NCI-H510A treated with DMSO at 0.1 percent for 48 hours (cell line): ENCODE measurements around the gene MMRN2.
A peak's percentile ranks its signal among the peaks of the same experiment; 100 is the strongest.
"Not testable (repeated sequence)": the region's sequence is repeated elsewhere in the genome, so short reads cannot be mapped to it uniquely, and the experiment has no call there.

Experiments
- DNase-seq: peaks from one replicate; lab custom pipeline; 2025; lab: John Stamatoyannopoulos, UW

Gene MMRN2, protein sequence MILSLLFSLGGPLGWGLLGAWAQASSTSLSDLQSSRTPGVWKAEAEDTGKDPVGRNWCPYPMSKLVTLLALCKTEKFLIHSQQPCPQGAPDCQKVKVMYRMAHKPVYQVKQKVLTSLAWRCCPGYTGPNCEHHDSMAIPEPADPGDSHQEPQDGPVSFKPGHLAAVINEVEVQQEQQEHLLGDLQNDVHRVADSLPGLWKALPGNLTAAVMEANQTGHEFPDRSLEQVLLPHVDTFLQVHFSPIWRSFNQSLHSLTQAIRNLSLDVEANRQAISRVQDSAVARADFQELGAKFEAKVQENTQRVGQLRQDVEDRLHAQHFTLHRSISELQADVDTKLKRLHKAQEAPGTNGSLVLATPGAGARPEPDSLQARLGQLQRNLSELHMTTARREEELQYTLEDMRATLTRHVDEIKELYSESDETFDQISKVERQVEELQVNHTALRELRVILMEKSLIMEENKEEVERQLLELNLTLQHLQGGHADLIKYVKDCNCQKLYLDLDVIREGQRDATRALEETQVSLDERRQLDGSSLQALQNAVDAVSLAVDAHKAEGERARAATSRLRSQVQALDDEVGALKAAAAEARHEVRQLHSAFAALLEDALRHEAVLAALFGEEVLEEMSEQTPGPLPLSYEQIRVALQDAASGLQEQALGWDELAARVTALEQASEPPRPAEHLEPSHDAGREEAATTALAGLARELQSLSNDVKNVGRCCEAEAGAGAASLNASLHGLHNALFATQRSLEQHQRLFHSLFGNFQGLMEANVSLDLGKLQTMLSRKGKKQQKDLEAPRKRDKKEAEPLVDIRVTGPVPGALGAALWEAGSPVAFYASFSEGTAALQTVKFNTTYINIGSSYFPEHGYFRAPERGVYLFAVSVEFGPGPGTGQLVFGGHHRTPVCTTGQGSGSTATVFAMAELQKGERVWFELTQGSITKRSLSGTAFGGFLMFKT

DNA sequence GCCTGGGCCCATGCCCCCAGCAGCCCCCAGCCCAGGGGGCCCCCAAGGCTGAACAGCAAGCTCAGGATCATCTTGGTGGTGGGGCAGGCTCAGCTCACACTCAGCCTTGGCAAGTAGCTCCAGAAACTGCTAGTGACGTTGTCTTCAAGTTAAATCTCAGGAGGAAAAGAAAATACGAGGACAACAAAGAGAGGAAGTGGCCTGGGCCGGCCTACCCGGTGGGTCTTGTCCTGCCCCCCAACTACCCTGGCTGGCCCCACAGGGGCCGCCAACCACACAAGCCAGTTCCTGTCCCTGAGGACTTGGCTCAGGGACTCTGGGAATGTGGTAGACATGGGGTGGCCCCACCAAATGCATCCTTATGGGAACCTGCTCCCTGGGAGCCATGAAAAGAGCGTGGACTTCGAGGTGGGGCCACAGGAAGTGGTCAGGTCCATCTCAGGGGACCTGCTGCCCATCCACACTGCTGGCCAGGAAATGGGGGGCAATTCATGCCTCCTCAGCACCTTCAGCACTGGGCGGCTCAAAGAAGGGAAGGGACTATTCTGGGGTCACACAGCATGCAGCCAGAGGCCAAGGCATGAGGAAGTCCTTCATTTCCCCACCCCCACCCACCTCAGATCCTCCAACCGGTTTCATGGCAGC lies at the start of gene MMRN2:
TSS of gene MMRN2 (minus strand) at position 145 of the 645 bp plus-strand sequence. CDS start at position 71, 74 bp downstream.
- no peak for DNase-seq

DNA sequence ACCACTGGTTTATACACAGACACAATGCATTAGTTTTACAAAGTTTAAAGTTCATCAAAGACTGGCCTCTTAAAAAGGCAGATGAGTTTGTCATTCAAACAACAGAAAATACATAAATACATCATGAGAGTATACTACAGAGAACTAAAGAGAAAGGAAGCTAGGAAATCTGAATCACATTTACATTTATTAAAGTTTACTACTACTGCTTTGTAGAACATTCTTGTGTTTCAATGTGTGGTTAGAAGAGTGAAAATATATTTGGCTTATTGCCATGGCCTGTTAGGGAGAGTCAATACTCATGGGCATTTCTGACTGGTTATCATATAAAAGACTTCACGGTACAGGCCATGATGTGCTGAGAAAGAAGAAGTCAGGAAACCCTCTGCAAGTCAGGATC lies 49.7 kb upstream of the MMRN2 start:
- DNase-seq, result not testable (repeated sequence)

DNA sequence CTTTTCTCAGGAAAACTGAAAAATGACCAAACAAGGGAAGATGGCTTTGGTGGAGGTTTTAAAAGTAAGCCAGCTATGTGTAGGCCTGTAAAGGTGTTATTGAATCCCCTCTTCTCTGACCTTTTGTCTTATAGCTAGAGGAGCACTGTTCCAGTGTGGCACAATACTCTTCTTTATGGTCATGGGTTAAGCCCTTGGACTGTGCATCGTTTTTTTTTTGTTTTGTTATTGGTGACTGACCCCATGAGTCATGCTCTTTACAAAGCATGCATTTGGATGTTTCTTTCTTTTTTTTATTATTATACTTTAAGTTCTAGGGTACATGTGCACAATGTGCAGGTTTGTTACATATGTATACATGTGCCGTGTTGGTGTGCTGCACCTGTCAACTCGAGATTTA lies 43.1 kb upstream of the MMRN2 start:
- no peak for DNase-seq

DNA sequence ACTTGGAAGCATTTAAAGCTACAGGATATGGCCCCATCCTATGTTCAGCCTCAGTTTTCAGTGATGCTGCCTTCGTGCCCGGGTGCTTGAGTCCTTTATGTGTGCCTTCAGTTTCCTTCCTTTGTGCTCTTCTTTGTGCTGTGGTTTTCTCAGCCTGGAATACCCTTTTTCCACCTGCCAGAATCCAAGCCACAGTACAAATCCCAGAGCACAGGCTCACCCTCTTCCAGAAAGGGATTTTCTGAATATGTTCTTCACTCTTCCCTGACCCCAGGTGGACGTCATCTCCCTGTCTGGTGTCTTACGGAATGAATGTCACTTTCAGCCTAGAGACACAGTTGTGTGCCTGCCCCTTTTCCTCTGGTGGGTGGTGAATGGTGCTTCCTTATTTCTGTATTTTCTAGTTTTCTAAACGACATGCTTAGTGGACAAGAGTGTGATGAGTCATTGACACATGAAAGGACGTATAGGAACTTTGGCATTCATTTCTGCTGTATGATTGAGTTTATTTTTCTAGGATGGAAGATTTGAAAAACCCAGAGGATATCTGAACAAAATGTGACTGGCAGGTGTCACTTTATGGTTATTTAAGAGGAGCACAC lies 42.5 kb upstream of the MMRN2 start:
- DNase-seq, result not testable (repeated sequence)

DNA sequence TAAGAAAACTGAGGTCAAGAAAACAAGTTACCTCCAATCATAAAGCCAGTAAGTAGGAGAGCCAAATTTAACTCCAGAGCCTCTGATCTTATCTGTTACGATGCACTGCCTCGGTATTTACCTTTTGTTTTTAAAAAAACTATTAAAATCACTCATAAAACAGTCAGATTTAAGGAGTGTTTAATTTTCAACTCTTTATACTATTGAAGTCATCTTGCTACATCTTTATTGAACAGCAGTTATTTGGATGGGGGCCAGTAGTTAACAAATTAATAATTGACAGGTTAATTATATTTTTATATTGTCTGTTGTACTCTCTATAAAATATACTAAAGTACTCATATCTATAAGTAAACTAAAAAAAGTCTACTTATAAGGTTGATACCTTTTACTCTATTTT lies 35.5 kb upstream of the MMRN2 start:
- no peak for DNase-seq

DNA sequence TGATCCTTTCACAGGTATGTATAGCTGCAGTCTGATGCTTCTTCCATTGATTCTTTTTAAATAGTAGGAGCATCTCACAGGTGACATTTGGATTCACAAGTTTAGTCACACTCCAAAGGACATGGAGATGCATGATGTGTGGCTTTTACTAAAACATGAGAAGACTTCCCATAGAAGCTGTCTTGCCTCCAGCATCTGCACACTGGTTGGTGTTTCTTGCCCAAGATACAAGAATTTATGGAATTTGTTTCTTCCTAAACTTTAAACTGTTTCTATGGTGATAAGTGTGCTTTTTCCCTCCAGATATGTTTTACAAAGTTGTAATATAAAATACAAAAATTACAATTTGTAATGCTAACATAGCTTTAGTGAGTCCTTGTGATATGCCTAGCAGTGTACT lies 35.0 kb upstream of the MMRN2 start:
- DNase-seq, result no peak

DNA sequence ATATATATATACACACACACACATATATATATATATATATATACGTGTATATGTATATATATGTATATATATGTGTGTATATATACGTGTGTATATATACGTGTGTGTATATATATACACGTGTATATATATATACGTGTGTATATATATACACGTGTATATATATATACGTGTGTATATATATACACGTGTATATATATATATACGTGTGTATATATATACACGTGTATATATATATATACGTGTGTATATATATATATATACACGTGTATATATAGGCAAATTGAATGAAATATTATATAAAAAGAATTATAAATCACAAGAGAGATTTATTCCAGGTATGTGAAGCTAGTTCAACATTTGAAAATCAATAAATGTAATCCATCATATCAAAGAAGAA lies 33.9 kb upstream of the MMRN2 start:
- DNase-seq, result not testable (repeated sequence)

DNA sequence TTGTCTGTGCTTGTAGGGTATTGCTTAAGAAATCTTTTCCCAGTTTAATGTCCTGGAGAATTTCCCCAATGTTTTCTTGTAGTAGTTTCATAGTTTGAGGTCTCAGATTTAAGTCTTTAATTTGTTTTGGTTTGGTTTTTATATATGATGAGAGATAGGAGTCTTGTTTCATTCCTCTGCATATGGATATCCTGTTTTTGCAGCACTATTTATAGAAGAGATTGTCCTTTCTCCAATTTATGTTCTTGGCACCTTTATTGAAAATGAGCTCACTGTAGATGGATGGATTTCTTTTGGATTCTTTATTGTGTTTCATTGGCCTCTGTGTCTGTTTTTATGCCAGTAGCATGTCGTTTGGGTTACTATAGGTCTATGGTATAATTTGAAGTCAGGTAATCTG lies 31.1 kb upstream of the MMRN2 start:
- DNase-seq, result no peak

DNA sequence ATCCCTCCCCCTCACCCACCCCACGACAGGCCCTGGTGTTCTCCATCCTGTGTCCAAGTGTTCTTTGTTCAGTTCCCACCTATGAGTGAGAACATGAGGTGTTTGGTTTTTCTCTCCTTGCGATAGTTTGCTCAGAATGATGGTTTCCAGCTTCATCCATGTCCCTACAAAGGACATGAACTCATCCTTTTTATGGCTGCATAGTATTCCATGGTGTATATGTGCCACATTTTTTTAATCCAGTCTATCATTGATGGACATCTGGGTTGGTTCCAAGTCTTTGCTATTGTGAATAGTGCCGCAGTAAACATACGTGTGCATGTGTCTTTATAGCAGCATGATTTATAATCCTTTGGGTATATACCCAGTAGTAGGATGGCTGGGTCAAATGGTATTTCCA lies 27.1 kb upstream of the MMRN2 start:
- DNase-seq, result not testable (repeated sequence)

DNA sequence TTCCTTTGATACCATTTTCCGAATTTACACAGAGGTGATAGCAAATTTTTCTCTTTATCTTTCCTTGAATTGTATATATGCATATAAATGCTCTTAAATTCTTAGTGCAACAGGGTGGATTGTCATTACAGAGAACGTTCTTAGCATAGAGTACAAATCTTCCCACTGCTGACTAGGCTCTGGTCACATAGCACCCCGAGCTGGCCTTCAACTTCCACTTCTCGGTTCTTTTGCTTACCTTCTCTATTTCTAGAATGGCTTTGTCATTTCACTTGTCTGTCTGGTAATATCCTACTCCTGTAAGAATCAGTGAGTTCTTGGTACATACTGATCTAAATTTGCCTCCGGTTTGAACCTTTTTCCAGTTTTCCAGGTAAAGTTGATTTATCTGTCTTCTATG lies 24.3 kb upstream of the MMRN2 start:
- no peak for DNase-seq

DNA sequence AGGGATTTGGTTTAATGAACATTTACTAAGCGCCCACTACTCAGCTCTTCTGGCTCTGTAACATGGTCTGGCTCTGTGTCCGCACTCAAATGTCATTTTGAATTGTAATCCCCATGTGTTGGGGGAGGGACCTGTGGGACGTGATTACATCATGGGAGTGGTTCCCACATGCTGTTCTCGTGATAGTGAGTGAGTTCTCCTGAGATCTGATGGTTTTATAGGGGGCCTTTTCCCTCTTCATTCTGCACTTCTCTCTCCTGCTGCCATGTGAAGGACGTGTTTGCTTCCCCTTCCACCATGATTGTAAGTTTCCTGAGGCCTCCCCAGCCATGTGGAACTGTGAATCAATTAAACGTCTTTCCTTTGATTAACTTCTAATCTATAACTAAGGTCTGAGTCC lies 23.6 kb upstream of the MMRN2 start:
- DNase-seq, result not testable (repeated sequence)

DNA sequence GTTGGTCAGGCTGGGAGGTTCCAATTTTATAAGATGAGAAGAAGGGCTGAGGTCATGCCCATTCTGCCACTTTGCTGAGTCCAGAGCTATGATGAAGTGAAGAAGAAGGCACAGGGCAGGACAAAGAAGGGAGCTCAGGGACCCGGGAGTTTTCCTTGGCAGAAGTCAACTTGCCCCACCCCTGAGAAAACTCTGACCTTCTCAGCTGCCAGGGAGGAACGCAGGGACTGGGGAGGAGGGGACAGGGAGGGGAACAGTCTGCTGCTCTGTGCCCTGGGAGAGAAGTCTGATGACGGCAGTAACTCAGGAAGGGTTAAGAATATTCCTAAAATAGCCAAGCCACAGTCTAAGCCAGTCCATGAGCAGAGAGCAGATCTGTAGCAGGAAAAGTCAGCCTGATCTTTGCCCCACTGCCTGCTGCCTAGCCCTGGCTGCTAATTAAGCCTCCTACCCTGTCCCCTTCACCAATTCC lies 22.6 kb upstream of the MMRN2 start:
- no peak for DNase-seq

DNA sequence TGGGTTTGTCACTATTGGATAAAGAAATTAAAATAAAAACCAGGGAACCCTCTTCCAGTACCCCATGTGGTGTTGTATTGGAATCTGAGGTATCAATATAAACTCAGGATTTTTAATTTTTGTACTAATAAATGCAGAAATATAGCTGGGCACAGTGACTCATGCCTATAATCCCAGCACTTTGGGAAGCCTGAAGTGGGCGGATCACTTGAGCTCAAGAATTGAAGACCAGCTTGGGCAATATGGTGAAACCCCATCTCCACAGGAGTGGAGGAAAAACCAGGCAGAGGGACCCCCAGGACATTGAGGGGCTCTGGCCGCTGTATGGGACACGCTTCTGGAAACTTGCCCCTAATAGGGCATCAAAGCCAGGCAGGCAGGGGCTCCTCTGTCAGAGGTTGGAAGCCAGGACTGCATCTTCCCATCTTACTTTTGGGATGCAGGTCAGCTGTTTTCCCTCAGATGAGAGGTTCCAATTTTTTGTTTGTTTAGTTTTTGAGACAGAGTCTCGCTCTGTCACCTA lies 21.9 kb upstream of the MMRN2 start:
- DNase-seq, result no peak

DNA sequence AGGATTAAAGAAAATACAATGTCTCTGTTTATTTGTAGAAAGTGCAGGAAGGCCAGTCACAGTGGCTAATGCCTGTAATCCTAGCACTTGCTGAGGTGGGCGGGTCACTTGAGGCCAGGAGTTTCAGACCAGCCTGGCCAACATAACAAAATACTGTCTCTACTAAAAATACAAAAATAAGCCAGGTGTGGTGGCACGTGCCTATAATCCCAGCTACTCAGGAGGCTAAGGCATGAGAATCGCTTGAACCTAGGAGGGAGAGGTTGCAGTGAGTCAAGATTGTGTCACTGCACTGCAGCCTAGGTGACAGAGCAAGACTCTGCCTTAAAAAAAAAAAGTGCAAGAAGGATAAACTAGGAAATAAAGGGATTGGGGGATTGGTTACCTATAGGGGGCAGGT lies 21.0 kb upstream of the MMRN2 start:
- DNase-seq, result not testable (repeated sequence)

DNA sequence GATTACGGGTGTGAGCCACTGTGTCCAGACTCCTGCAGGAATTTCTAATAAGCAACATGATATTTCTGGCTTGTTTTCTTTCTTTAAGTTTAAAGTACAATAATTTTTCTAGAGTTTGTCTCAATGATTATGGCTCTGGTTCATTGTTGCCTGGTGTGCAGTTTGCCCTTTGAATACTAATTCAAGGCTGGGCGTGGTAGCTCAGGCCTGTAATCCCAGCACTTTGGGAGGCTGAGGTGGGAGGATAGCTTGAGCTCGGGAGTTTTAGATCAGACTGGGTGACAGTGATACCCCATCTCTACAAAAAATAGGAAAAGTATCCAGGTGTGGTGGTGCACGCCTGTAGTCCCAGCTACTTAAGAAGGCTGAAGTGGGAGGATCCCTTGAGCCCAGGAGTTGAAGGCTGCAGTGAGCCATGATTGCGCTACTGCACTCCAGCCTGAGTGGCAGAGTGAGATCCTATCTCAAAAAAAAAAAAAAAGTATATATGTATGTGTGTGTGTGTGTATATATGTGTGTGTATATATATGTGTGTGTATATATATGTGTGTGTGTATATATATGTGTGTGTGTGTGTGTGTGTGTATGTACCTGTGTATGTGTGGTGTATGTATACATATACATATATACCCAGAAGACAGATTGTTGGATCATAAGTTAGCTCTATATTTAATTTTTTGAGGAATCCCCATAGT lies 19.1 kb upstream of the MMRN2 start:
- DNase-seq, result no peak

DNA sequence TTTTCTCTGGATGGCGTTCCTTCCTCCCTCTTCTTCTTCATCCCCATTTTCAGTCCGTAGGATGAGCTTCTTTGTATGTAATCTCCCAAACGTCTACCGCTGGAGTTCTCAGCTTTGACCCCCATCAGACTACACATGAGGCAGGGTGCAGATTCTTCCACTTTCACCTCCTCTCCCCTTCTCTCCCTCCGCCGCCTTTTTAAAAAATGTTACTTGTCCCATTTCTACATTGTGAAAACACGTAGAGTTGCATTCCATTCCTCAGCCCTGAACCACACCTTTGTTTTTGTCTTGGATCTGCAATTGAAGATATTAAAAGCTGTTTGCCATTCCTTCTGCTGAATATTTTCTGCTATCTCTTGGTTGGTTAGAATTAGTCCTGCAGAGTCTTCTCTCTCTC lies 17.1 kb upstream of the MMRN2 start:
- no peak for DNase-seq

DNA sequence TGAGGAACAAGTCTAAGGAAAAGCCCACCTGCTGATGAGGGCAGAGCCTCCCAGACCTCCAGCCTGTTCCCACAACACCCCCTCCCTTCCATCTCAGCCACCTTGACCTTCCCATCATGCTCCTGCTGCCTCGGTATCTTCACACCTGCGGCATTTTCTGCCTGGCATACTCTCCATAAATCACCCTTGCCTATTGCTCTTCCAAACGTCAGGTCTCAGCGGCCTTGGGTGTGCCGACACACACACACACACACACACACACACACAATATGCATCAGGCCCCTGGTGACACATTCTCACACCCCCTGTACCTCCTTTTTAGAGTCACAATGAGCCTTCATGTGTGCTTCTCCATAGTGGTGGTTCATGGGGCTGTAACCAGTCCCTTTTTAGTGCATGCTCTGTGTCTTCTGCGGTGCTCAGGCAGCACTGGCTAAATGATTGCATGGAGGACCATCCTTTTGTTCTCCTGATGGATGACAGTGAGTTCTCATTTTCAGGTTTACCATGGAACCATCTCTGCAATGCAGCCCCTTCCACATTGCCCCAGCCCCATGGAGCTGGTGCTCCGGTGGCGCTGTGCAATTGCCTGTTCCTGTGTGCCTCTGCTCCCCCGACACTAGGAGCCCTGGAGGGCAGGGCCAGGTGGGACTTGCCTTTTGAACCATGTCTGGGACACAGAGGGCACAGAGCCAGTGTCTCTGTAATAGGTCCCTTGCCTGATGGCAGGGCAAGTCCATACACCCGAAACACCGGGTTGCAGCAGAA lies 15.4 kb upstream of the MMRN2 start:
- no peak for DNase-seq

DNA sequence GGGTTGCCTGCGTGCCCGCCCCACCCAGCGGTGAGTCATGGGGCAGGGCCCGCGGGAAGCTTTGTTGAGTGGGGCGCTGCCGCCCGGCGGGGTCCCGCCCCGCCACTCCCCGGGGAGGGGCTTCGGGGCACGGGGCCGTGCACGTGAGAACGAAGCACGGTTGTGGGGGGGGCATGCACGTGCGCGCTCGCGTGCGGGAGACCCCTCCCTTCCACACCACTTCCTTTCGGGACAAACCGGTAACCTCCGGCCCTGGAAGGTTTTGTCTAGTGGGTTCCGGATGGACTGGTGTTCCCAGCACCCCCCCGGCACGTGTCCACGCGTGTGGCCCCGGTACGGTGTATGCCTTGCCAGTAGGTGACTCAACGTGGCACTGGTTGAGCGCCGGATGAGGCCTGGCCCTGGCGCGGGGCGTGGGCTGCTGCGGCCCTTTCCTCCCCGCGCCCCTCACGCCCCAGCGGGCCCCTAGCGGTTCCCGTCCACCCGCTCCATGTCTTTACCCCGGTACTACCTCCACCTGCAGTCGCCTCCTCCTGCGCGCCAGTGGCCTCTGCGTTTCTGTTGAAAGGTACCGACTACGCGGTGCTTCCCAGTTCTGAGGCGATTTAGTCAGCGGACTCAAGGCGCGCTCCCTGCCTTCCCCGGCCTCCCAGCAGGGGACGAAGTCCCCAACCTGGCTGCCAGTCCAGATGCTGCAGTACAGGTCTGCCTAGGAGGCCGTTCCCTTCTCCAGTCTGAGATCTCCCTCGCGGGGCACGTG lies 14.0 kb upstream of the MMRN2 start:
- DNase-seq, result peak; percentile 52

DNA sequence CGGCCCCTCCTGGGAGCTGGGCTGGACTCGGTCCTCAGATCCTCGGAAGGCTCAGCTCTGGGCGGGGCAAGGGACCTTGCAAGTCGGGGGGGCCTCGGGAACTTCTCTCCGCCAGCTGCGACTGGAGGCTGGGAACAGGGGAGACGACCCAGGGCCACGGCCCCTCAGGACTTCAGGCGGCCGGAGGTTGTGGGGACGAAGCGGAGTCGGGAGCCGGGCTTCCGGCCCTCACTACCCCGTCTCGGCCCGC lies 13.5 kb upstream of the MMRN2 start:
- no peak for DNase-seq
